ENCODE data around the gene ADORA2A. TPM values are rescaled to one million over a fixed set of nuclear protein-coding genes. Genes with fewer than 3 reads are reported as not detected.

Gene ADORA2A
- total and polyA plus RNA-seq, 8 donors: 0.58 to 7.1 (median 1.6) TPM; not detected in 1

DNA sequence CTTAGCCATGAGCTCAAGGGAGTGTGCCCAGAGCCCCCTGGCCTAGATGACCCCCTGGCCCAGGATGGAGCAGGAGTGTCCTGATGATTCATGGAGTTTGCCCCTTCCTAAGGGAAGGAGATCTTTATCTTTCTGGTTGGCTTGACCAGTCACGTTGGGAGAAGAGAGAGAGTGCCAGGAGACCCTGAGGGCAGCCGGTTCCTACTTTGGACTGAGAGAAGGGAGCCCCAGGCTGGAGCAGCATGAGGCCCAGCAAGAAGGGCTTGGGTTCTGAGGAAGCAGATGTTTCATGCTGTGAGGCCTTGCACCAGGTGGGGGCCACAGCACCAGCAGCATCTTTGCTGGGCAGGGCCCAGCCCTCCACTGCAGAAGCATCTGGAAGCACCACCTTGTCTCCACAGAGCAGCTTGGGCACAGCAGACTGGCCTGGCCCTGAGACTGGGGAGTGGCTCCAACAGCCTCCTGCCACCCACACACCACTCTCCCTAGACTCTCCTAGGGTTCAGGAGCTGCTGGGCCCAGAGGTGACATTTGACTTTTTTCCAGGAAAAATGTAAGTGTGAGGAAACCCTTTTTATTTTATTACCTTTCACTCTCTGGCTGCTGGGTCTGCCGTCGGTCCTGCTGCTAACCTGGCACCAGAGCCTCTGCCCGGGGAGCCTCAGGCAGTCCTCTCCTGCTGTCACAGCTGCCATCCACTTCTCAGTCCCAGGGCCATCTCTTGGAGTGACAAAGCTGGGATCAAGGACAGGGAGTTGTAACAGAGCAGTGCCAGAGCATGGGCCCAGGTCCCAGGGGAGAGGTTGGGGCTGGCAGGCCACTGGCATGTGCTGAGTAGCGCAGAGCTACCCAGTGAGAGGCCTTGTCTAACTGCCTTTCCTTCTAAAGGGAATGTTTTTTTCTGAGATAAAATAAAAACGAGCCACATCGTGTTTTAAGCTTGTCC lies 14.3 kb downstream of the ADORA2A start:
- Histone ChIP-seq H3K27me3 (no peaks in the 10 kb centered on the region), H3K9me3 (no peaks in the 10 kb centered on the region), H3K36me3 (peaks cover 0 to 19% (median 15%) of the 10 kb centered on the region in 4 donors), H3K4me3 (no peak overlapping the region), H3K4me1 (no peaks in the 10 kb centered on the region), H3K27ac (peak overlapping the region in 2 of 5 donors; percentile 33 to 47)
- TF ChIP-seq CTCF (IDR thresholded peaks at IDR 0.05) (no peak), POLR2AphosphoS5 (IDR thresholded peaks at IDR 0.05) (no peak), POLR2A (IDR thresholded peaks at IDR 0.05) (no peak), EP300 (IDR thresholded peaks at IDR 0.05) (no peak)
- WGBS, 5 donors: 79 to 89% (median 85%) methylated on average over 8 of the region's 8 CpGs
- DNase-seq: peak in 1 of 2 donors; percentile 21
- intact Hi-C loops (cut with DNase I; ENCODE audit: low total_unique reads): no loop called here

DNA sequence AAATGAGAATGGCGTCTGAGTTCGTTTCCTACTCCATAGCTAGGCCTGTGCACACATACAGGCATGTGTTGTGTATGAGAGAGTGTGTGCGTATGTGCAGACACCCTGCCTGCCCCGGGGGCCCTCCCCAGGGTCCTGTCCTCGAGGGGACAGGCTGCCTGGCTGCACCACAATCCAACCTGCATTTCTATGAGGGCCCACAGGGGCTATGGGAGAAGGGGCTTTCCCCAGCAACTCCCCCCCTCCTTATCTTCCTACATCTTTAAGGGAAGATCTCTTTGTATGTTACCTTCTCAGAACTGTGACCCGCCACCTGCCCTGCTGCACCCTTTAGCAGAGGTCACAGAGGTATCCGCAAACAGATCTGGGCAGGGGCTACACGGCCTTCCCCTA lies 14.9 kb downstream of the ADORA2A start:
- peak in 1 of 2 donors; percentile 23 for DNase-seq
- Histone ChIP-seq H3K4me3 (no peak overlapping the region), H3K27me3 (no peaks in the 10 kb centered on the region), H3K9me3 (no peaks in the 10 kb centered on the region), H3K36me3 (peaks cover 0 to 19% (median 15%) of the 10 kb centered on the region in 4 donors), H3K4me1 (no peaks in the 10 kb centered on the region), H3K27ac (no peak overlapping the region)
- no peak for TF ChIP-seq CTCF (IDR thresholded peaks at IDR 0.05)
- no peak for TF ChIP-seq POLR2A (IDR thresholded peaks at IDR 0.05)
- TF ChIP-seq EP300 (IDR thresholded peaks at IDR 0.05): no peak
- TF ChIP-seq POLR2AphosphoS5 (IDR thresholded peaks at IDR 0.05): no peak
- 77 to 86% (median 81%) methylated on average over 8 of the region's 8 CpGs for WGBS, 5 donors
- intact Hi-C loops (cut with DNase I; ENCODE audit: low total_unique reads): no loop called here

GRCh38 chr22:24443668-24444067 lies 16.3 kb downstream of the ADORA2A start:
- no peaks in the 10 kb centered on the region for H3K9me3 ChIP-seq
- peaks cover 0 to 19% (median 15%) of the 10 kb centered on the region in 4 donors for H3K36me3 ChIP-seq
- DNase-seq: no peak
- H3K4me1 ChIP-seq: no peaks in the 10 kb centered on the region
- H3K27ac ChIP-seq: no peak overlapping the region
- H3K4me3 ChIP-seq: no peak overlapping the region
- H3K27me3 ChIP-seq: no peaks in the 10 kb centered on the region
- intact Hi-C loops (cut with DNase I; ENCODE audit: low total_unique reads): no loop called here
- TF ChIP-seq EP300 (IDR thresholded peaks at IDR 0.05): no peak
- TF ChIP-seq POLR2AphosphoS5 (IDR thresholded peaks at IDR 0.05): no peak
- TF ChIP-seq CTCF (IDR thresholded peaks at IDR 0.05): no peak
- no peak for TF ChIP-seq POLR2A (IDR thresholded peaks at IDR 0.05)

- intact Hi-C loops (cut with DNase I; ENCODE audit: low total_unique reads): no loop called here
- H3K36me3 ChIP-seq: peaks cover 0 to 19% (median 15%) of the 10 kb centered on the region in 4 donors
- TF ChIP-seq POLR2AphosphoS5 (IDR thresholded peaks at IDR 0.05) (no peak), POLR2A (IDR thresholded peaks at IDR 0.05) (no peak), CTCF (IDR thresholded peaks at IDR 0.05) (no peak), EP300 (IDR thresholded peaks at IDR 0.05) (no peak)
- no peaks in the 10 kb centered on the region for H3K4me1 ChIP-seq
- H3K27me3 ChIP-seq: no peaks in the 10 kb centered on the region
- no peak overlapping the region for H3K4me3 ChIP-seq
- WGBS, 5 donors: 89 to 98% (median 96%) methylated on average over 3 of the region's 3 CpGs
- no peak overlapping the region for H3K27ac ChIP-seq
- DNase-seq: no peak
- no peaks in the 10 kb centered on the region for H3K9me3 ChIP-seq
Measured at GRCh38 chr22:24444251-24444650, 16.9 kb downstream of the ADORA2A start.

Data from stomach (tissue), 9 donors.